D341Med (cell line): ENCODE results near the gene PACRG.

Experiments used
- DNase-seq: peaks from one replicate; pipeline ENCODE4 v3.0.0; 2012; ENCODE audit warnings: low spot score

PACRG gene

GRCh38 chr6:162710419-162710818 is 17.4 kb upstream of the PACRG start:
- no peak for DNase-seq

GRCh38 chr6:162710936-162711335 is 16.8 kb upstream of the PACRG start:
- DNase-seq = no peak

GRCh38 chr6:162711376-162711775 is 16.4 kb upstream of the PACRG start:
- no peak for DNase-seq

- DNase-seq = no peak
Observed at GRCh38 chr6:162712694-162713093, 15.1 kb upstream of the PACRG start.

GRCh38 chr6:162713974-162714780 is 13.6 kb upstream of the PACRG start:
- DNase-seq = no peak

GRCh38 chr6:162715601-162716000 is 12.2 kb upstream of the PACRG start:
- no peak for DNase-seq

GRCh38 chr6:162719528-162719927 is 8.2 kb upstream of the PACRG start:
- DNase-seq = no peak

GRCh38 chr6:162721404-162721687 is 6.4 kb upstream of the PACRG start:
- no peak for DNase-seq

- no peak for DNase-seq
Observed at GRCh38 chr6:162722226-162722625, 5.5 kb upstream of the PACRG start.

- DNase-seq = no peak
Observed at GRCh38 chr6:162722633-162723032, 5.1 kb upstream of the PACRG start.

GRCh38 chr6:162726947-162727321 is 840 bp upstream of the PACRG start:
- no peak for DNase-seq

GRCh38 chr6:162728197-162728596 is 423 bp downstream of the PACRG start:
- DNase-seq = peak; percentile 28

GRCh38 chr6:162728706-162729105 is 932 bp downstream of the PACRG start:
- no peak for DNase-seq

GRCh38 chr6:162730502-162730901 is 2.7 kb downstream of the PACRG start:
- DNase-seq = no peak

GRCh38 chr6:162733489-162733888 is 5.7 kb downstream of the PACRG start:
- DNase-seq = no peak

- peak; percentile 48 for DNase-seq
Observed at GRCh38 chr6:162736961-162737360, 9.2 kb downstream of the PACRG start.

GRCh38 chr6:162750776-162751175 is 23.0 kb downstream of the PACRG start:
- DNase-seq = no peak

GRCh38 chr6:162751211-162751859 is 23.6 kb downstream of the PACRG start:
- DNase-seq = no peak

GRCh38 chr6:162753775-162754174 is 26.0 kb downstream of the PACRG start:
- no peak for DNase-seq

- no peak for DNase-seq
Observed at GRCh38 chr6:162770136-162770535, 42.4 kb downstream of the PACRG start.

- no peak for DNase-seq
Observed at GRCh38 chr6:162770955-162771354, 43.2 kb downstream of the PACRG start.

GRCh38 chr6:162772466-162772865 is 44.7 kb downstream of the PACRG start:
- no peak for DNase-seq

- no peak for DNase-seq
Observed at GRCh38 chr6:162773996-162774395, 46.2 kb downstream of the PACRG start.

GRCh38 chr6:162777091-162777490 is 49.3 kb downstream of the PACRG start:
- DNase-seq = no peak
